ENCODE results near the gene HSD3B7.

DNA sequence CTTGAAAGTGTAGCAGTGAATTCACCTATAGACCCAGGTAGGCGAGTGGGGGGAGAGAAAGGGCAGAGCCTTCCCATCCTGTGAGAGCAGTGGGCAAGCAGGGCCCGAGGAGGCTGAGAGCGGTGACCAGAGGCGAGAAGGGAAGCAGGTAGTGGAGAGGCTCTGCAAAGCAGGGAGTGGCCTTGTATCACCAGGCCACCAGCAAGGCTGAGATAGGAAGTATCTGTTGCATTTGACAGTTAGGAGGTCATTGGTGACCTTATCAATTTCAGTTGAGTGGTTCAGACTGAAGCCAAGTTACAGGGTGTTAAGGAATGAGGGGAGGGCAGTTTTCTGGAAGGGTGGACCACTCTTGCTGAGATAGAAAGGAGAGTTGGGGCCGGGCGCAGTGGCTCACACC, 10.7 kb upstream of the HSD3B7 start:
- TF ChIP-seq, protein P1, sequence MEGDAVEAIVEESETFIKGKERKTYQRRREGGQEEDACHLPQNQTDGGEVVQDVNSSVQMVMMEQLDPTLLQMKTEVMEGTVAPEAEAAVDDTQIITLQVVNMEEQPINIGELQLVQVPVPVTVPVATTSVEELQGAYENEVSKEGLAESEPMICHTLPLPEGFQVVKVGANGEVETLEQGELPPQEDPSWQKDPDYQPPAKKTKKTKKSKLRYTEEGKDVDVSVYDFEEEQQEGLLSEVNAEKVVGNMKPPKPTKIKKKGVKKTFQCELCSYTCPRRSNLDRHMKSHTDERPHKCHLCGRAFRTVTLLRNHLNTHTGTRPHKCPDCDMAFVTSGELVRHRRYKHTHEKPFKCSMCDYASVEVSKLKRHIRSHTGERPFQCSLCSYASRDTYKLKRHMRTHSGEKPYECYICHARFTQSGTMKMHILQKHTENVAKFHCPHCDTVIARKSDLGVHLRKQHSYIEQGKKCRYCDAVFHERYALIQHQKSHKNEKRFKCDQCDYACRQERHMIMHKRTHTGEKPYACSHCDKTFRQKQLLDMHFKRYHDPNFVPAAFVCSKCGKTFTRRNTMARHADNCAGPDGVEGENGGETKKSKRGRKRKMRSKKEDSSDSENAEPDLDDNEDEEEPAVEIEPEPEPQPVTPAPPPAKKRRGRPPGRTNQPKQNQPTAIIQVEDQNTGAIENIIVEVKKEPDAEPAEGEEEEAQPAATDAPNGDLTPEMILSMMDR (IDR thresholded peaks at IDR 0.05), result no peak
- TF ChIP-seq POLR2AphosphoS5 (IDR thresholded peaks at IDR 0.05; ENCODE audit: low read depth, low read length), result no peak
- TF ChIP-seq, protein P2, sequence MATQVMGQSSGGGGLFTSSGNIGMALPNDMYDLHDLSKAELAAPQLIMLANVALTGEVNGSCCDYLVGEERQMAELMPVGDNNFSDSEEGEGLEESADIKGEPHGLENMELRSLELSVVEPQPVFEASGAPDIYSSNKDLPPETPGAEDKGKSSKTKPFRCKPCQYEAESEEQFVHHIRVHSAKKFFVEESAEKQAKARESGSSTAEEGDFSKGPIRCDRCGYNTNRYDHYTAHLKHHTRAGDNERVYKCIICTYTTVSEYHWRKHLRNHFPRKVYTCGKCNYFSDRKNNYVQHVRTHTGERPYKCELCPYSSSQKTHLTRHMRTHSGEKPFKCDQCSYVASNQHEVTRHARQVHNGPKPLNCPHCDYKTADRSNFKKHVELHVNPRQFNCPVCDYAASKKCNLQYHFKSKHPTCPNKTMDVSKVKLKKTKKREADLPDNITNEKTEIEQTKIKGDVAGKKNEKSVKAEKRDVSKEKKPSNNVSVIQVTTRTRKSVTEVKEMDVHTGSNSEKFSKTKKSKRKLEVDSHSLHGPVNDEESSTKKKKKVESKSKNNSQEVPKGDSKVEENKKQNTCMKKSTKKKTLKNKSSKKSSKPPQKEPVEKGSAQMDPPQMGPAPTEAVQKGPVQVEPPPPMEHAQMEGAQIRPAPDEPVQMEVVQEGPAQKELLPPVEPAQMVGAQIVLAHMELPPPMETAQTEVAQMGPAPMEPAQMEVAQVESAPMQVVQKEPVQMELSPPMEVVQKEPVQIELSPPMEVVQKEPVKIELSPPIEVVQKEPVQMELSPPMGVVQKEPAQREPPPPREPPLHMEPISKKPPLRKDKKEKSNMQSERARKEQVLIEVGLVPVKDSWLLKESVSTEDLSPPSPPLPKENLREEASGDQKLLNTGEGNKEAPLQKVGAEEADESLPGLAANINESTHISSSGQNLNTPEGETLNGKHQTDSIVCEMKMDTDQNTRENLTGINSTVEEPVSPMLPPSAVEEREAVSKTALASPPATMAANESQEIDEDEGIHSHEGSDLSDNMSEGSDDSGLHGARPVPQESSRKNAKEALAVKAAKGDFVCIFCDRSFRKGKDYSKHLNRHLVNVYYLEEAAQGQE (IDR thresholded peaks at IDR 0.05; ENCODE audit: insufficient read depth in 1 of 2, low read depth in 2 of 2, low read length in 1 of 2), result no peak
- TF ChIP-seq TCF7L2 (IDR thresholded peaks at IDR 0.05; ENCODE audit: low read depth, low read length), result no peak
